Fibroblast of the aortic adventitia (primary cell): Measurements from ENCODE around the gene DUSP28. TPM values are rescaled to one million over a fixed set of nuclear protein-coding genes. Genes with fewer than 3 reads are reported as not detected.

ENCODE experiments used
- DNase-seq: peaks from one replicate; pipeline ENCODE4 v3.0.0-alpha.2; 2010; ENCODE audit warnings: low read depth
- H3K4me3 ChIP-seq: 2 replicates; pipeline ENCODE4 v1.5.1; 2011; ENCODE audit warnings: low read depth, mild to moderate bottlenecking, control low read depth, low read length, moderate library complexity
- CTCF ChIP-seq: IDR thresholded peaks from 2 replicates; pipeline ENCODE4 v1.5.1; 2011; ENCODE audit warnings: mild to moderate bottlenecking, low read length, control low read depth, inconsistent platforms; ENCODE audit not compliant: insufficient read depth
- total RNA-seq: library from RNA; depleted of rRNA; stranded (reverse); fragments of >200 nt; gene quantifications from 2 replicates; pipeline ENCODE4 v1.2.3, GENCODE V29; 2012; ENCODE audit warnings: low replicate concordance

The DUSP28 gene
- total RNA-seq, 1 donor, result 3.6 TPM

DNA sequence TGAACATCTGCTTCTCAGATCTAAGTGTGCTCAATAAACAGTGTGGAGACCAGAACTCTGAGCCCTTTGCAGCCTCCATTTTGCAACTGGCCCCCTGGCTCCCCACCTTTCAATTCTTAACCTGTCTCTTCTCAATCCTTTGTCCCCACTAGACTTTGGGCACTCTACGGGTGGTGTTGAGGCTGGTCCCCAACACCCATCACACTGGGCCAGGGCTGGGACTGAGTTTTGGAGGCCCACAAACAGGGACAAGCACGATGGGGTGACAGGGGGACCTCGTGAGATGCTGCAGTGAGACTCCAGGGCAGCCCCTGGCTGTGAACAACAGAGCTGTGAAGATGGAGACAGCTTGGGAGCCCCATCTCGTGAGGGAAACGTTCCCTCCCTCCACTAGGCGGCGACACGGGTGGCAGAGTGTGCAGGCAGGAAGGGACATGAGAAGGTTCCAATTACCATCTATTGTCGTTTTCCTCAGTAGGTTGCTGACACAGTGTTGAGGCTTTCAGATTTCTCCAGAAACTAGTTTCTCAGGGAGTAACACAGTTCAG is 3.5 kb upstream of the DUSP28 start:
- no peak overlapping the region for H3K4me3 ChIP-seq
- no peak for DNase-seq
- peak; percentile 55 for TF ChIP-seq CTCF

- DNase-seq, result no peak
- H3K4me3 ChIP-seq, result peak overlapping the region; percentile 55
- no peak for TF ChIP-seq CTCF
Measured at GRCh38 chr2:240557101-240557751, 2.9 kb upstream of the DUSP28 start.

DNA sequence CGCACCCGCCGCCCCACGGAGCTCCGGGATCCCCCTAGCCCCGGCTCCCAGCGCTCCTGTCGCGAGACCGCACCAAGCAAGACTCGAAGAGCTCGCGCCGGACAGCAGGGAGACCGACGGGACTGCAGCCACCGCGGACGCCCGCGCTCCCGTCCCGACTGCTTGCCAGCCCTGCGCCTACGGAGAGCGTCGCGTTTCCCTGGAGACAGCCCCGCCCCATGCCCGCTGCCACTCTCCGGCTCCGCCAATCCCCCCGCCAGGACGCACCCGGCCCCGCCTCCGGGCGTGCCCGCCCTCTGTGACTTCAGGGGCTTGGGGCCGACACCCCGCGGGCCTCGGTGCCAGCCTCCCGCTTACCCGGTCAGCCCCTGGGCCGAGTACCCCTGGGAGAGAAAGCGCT is 2.3 kb upstream of the DUSP28 start, which contains the start of gene ANKMY1:
Gene ANKMY1 (minus strand): TSS at position 181 of the 400 bp plus-strand sequence. CDS start 653 bp downstream, outside the sequence.
- peak; percentile 60 for DNase-seq
- H3K4me3 ChIP-seq, result peak within 1 kb of the TSS; percentile 55
- no peak for TF ChIP-seq CTCF

DNA sequence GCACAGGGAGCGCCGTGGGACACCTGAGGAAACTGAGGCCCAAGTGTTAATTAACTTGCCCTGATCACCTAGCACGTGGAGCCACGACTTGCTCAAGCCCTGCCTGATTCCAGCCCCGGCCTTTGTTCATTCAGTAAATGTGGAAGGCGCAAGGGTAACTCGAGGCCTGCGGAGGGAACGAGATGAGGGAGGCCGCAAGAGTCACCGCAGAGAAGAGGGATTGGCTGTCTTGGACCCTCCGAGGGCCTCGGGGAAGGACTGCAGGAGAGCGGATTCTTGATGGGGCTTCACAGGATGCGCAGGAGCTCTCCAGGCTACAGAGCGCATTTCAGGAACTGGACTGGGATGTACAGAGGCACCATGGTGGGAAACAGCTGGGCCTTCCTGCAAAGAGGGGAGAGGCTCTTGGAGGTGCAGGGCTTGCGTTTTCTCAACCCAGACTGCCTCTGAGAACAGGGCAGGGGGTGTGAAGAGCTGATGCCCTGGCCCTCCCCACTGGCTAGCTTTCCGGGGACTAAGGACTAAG is 1.9 kb upstream of the DUSP28 start:
- DNase-seq, result no peak
- no peak for TF ChIP-seq CTCF
- H3K4me3 ChIP-seq, result peak overlapping the region; percentile 55

DNA sequence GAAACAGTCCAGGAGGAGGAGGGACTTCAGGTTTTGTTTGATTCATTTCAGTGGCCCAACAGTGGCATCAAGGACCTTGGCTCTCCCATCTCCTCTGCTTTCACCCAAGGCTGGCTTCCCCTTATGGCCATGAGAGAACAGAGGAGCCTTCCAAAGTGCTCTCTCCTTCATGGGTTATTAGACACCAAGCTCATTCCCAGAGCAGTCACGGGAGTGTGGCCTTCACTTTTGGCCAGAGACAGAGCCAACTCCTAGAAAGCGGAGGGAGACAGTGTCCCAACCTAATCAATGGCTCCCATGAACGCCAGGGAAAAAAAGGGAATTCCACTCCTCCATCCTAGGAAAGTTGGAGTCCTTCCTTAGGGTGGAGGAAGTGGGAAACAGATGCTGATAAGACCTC is 871 bp upstream of the DUSP28 start:
- TF ChIP-seq CTCF, result no peak
- DNase-seq, result no peak
- peak overlapping the region; percentile 74 for H3K4me3 ChIP-seq

DNA sequence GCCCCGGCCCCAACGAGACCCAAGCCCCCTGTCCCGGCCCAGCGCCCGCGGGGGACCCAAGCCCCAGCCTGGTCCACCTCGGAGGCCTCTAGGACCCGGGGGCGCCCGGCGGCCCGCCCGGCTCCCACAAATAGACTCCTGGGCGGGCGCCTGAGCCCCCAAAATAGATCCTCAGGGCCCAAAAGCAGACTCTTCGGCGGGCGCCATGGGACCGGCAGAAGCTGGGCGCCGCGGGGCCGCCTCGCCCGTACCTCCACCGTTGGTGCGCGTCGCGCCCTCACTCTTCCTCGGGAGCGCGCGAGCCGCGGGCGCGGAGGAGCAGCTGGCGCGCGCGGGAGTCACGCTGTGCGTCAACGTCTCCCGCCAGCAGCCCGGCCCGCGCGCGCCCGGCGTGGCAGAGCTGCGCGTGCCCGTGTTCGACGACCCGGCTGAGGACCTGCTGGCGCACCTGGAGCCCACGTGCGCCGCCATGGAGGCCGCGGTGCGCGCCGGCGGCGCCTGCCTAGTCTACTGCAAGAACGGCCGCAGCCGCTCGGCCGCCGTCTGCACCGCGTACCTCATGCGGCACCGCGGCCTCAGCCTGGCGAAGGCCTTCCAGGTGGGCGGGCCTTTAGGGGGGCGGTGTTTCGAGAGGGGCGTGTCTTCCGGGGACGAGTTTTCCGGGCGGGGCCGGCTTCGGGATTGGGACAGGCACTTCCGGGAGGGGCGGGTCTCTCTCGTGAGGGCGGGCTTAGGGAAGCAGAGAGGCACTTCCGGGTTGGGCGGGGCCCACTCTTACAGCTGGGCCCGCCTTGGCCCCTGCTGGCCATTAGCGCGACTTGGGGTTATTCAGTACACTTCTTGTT is 545 bp downstream of the DUSP28 start:
- peak; percentile 40 for TF ChIP-seq CTCF
- H3K4me3 ChIP-seq, result peak overlapping the region; percentile 74
- peak; percentile 96 for DNase-seq
